BJ (cell line): ENCODE results near the gene SLC6A3. TPM values are rescaled to one million over a fixed set of nuclear protein-coding genes. Genes with fewer than 3 reads are reported as not detected.

Source experiments
- CTCF ChIA-PET: fragments of 350-600 bp; formaldehyde crosslinking; extraction: SDS; loops from one replicate; lab custom pipeline; 2021; ENCODE audit warnings: antibody characterized with exemption, inconsistent platforms; lab: Yijun Ruan, JAX
- POLR2A ChIA-PET: fragments of 300-600 bp; sonication (Branson Sonifier 250); formaldehyde crosslinking; extraction: SDS; loops from one replicate; lab custom pipeline; 2021; ENCODE audit warnings: antibody characterized with exemption; lab: Charles Lee
- DNase-seq: peaks from one replicate; pipeline ENCODE4 v3.0.0-alpha.2; 2011; ENCODE audit warnings: low read depth
- H3K27me3 ChIP-seq: 2 replicates; pipeline ENCODE4 v1.6.0; 2011; ENCODE audit warnings: low read length; ENCODE audit not compliant: control insufficient read depth, insufficient read depth
- H3K36me3 ChIP-seq: 2 replicates; pipeline ENCODE4 v1.5.1; 2011; ENCODE audit warnings: low read length; ENCODE audit not compliant: control insufficient read depth, insufficient read depth
- H3K4me3 ChIP-seq: 2 replicates; pipeline ENCODE4 v1.5.1; 2011; ENCODE audit warnings: low read depth, mild to moderate bottlenecking, control low read depth, low read length
- polyA plus RNA-seq: library from polyadenylated mRNA; depleted of rRNA; stranded (reverse); fragments of >200 nt; gene quantifications from 2 replicates; pipeline ENCODE4 v1.2.3, GENCODE V29; 2011
- TF ChIP-seq, protein P1 (sequence below): IDR thresholded peaks from 2 replicates; pipeline ENCODE4 v1.5.1; 2011; ENCODE audit warnings: low read depth, mild to moderate bottlenecking, control low read depth, inconsistent platforms, low read length, moderate library complexity; ENCODE audit not compliant: insufficient read depth

The SLC6A3 gene
- polyA plus RNA-seq, 1 experiment: not detected

DNA sequence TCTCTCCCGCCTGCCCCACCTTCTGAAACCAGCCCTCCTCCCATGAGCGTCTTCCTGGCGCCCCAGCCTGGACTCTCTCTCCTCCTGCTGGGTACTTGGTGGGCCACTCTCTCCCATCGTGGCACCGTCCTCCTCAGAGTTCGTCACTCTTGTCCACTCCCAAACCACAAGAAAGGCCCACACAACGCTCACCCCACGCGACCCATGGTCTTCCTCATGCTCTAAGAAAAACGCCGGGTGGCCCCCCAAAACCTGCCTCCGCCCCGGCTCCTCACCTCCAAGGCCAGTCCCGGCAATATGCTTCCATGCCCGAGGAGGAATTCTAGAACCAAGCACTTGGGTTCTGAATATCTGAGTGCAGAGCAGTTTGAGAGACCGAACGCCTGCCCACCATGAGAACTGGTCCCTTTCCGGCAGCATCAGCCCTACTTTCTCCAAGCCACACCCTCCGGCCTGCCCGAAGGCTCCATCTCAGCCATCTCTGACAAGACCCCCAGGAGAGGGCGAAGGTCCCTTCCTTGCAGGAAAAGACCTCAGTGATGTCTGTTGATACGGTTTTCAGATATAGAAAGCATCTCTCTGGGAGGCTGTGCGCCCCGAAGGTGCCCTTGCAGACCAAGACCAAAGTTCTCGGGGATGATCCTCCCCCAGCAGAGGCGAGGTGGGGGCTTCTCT, 15.0 kb downstream of the SLC6A3 start:
- CTCF ChIA-PET: no interaction called here
- no peak overlapping the region for H3K4me3 ChIP-seq
- TF ChIP-seq, protein P1, sequence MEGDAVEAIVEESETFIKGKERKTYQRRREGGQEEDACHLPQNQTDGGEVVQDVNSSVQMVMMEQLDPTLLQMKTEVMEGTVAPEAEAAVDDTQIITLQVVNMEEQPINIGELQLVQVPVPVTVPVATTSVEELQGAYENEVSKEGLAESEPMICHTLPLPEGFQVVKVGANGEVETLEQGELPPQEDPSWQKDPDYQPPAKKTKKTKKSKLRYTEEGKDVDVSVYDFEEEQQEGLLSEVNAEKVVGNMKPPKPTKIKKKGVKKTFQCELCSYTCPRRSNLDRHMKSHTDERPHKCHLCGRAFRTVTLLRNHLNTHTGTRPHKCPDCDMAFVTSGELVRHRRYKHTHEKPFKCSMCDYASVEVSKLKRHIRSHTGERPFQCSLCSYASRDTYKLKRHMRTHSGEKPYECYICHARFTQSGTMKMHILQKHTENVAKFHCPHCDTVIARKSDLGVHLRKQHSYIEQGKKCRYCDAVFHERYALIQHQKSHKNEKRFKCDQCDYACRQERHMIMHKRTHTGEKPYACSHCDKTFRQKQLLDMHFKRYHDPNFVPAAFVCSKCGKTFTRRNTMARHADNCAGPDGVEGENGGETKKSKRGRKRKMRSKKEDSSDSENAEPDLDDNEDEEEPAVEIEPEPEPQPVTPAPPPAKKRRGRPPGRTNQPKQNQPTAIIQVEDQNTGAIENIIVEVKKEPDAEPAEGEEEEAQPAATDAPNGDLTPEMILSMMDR: no peak
- no peak for DNase-seq
- no peaks in the 10 kb centered on the region for H3K27me3 ChIP-seq
- POLR2A ChIA-PET: no interaction called here
- H3K36me3 ChIP-seq: no peaks in the 10 kb centered on the region

DNA sequence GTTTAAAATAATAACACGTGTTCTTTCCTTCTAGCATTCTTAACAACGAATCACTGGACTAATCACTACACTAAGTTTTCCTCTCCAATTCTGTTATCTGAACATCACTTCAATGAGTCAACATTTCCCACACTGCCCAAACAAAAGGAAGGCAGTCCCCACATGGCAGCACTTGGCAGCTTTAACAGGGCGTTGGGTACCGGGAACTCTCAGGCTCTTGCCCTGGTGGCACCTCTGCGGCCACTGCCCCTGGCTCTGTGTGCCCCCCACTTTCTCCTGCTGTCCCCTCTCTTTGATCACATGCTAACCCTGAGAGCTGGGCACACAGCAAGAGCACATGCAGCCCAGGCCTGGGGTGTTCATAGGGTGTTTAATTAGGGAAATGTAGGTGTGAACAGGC, 15.7 kb downstream of the SLC6A3 start:
- ChIA-PET CTCF (no interaction called here), POLR2A (no interaction called here)
- Histone ChIP-seq H3K4me3 (no peak overlapping the region), H3K27me3 (no peaks in the 10 kb centered on the region), H3K36me3 (no peaks in the 10 kb centered on the region)
- TF ChIP-seq, protein P1: no peak
- DNase-seq: no peak

DNA sequence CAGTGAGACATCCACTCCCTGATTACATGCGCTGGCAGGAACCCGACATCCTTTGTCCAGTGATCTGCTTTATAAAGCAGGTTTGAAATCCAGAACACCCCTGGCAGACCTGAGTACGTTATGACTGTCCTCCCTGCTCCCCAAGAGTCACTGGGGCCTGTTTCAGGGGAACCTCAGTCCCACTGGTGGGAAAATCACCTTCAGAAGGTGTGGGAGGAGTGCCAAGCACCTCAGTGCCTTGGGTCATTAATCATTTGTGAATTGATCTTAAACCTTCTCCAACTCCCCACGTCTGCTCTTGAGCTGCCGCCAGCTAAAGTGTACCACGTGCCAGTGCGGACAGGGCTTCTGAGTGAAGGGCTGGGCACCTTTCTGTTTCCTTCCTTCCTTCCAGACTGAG, 16.2 kb downstream of the SLC6A3 start:
- Histone ChIP-seq H3K36me3 (no peaks in the 10 kb centered on the region), H3K4me3 (no peak overlapping the region), H3K27me3 (no peaks in the 10 kb centered on the region)
- TF ChIP-seq, protein P1: no peak
- DNase-seq: no peak
- CTCF ChIA-PET: no interaction called here
- POLR2A ChIA-PET: no interaction called here

DNA sequence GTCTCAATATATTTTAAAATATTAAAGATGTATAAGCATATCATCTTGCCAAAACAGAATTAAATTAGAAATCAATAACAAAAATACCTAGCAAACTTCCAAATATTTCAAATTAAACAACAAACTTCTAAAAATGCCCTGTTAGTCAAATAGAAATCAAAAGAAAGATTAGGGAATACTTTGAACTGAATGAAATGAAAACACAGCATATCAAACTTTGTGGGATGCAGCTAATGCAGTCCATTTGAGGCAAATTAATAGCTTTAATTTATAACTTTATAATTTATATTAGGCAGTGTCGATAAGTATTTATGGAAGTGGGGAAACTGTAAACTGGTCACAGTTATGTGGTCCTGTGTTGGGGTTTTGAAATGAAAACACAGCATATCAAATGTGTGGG, 17.1 kb downstream of the SLC6A3 start:
- Histone ChIP-seq H3K27me3 (no peaks in the 10 kb centered on the region), H3K4me3 (no peak overlapping the region), H3K36me3 (no peaks in the 10 kb centered on the region)
- CTCF ChIA-PET: no interaction called here
- DNase-seq: no peak
- TF ChIP-seq, protein P1: no peak
- POLR2A ChIA-PET: no interaction called here

DNA sequence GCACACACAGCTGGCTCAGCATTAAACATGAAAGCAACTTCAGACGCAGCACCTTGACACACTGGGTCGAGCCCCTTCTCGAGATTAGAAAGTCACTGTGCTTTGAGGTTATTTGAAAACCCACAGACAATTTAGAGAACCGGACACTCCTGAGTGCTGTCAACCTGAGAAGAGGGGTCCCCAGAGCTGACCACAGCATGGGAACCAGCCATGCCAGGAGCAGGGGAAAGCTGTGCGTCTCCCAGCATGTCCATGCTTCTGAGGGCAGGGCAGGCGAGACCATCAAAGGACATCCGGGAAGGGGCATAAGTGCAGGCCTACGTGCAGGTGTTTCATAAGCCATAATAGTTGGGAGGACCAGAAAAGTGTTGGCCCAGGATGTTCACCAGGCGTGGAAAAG, 20.5 kb downstream of the SLC6A3 start:
- DNase-seq: no peak
- H3K36me3 ChIP-seq: no peaks in the 10 kb centered on the region
- CTCF ChIA-PET: no interaction called here
- H3K4me3 ChIP-seq: no peak overlapping the region
- POLR2A ChIA-PET: no interaction called here
- no peaks in the 10 kb centered on the region for H3K27me3 ChIP-seq
- TF ChIP-seq, protein P1: no peak
